Chondrocyte (in vitro differentiated cells): ENCODE results near the gene BRK1. TPM values are rescaled to one million over a fixed set of nuclear protein-coding genes. Genes with fewer than 3 reads are reported as not detected.
"Not testable (repeated sequence)": the region's sequence is repeated elsewhere in the genome, so short reads cannot be mapped to it uniquely, and the experiment has no call there.

Source experiments
- DNase-seq: peaks from one replicate; pipeline ENCODE4 v3.0.0; 2021; ENCODE audit warnings: mixed read lengths, low spot score
- H3K27ac Mint-ChIP-seq: one replicate; pipeline ENCODE4 v1.8.0; 2021; ENCODE audit warnings: mild to moderate bottlenecking, moderate library complexity, mixed read lengths; ENCODE audit not compliant: unreplicated experiment
- H3K27me3 Mint-ChIP-seq: 2 replicates; pipeline ENCODE4 v1.8.0; 2021; ENCODE audit warnings: low read depth, mixed read lengths
- H3K36me3 Mint-ChIP-seq: 2 replicates; pipeline ENCODE4 v1.8.0; 2021; ENCODE audit warnings: low read depth, mixed read lengths
- H3K4me1 Mint-ChIP-seq: 2 replicates; pipeline ENCODE4 v1.8.0; 2021; ENCODE audit warnings: low read depth, mild to moderate bottlenecking, mixed read lengths
- H3K4me3 Mint-ChIP-seq: one replicate; pipeline ENCODE4 v1.8.0; 2021; ENCODE audit warnings: mild to moderate bottlenecking, moderate library complexity, mixed read lengths; ENCODE audit not compliant: unreplicated experiment
- H3K9me3 Mint-ChIP-seq: 2 replicates; pipeline ENCODE4 v1.8.0; 2021; ENCODE audit warnings: low read depth, mixed read lengths
- total RNA-seq: library from RNA; stranded (reverse); gene quantifications from 3 replicates; pipeline ENCODE4 v1.2.1, GENCODE V29; 2021
- TF ChIP-seq, protein P1 (sequence below): fragments of 200-600 bp; sonication (generic); IDR thresholded peaks from 2 replicates; pipeline ENCODE4 v1.5.0; 2021; ENCODE audit warnings: antibody characterized with exemption, mild to moderate bottlenecking, moderate library complexity

BRK1 gene
- total RNA-seq, 1 donor from 2014 or later, result 113 TPM

DNA sequence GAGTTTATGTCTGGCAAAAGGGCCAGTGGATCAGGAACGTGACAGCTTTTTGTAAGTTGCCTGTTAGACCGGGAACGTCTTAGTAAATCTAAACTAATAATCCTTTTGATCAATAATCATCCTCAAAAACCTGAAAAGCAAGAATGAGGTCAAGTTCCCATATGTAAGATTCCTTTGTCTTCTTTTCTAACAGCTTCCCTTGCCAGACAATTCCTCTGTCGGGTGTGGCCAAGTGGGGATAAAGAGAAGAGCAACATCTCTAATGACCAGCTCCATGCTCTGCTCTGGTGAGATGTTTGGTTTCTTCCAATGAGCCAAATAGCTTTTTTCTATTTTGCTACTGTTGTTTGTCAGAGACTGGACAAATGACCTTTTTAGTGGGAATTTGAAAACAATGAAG is 27.2 kb upstream of the BRK1 start:
- H3K4me3 Mint-ChIP-seq, result no peak overlapping the region

DNA sequence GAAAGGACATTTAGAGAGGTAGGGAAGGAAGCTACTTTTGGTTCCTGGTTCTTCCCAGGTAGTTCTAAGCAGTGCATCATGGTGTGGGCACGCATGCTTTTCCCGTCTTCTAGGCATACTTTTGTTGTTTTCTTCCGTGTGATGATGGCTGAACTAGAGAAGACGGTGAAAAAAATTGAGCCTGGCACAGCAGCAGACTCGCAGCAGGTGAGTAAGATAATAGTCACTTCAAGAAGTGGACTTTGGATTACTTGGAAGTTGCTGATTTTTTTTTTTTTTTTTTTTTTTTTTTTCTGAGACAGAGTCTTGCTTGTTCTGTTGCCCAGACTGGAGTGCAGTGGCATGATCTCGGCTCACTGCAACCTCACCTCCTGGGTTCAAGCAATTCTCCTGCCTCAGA is 25.3 kb upstream of the BRK1 start:
- no peaks in the 10 kb centered on the region for H3K9me3 Mint-ChIP-seq
- no peak overlapping the region for H3K4me3 Mint-ChIP-seq
- no peak overlapping the region for H3K27ac Mint-ChIP-seq
- DNase-seq, result no peak
- peaks cover 2% of the 10 kb centered on the region for H3K4me1 Mint-ChIP-seq
- H3K36me3 Mint-ChIP-seq, result peaks cover 3% of the 10 kb centered on the region
- H3K27me3 Mint-ChIP-seq, result no peaks in the 10 kb centered on the region
- TF ChIP-seq, protein P1, sequence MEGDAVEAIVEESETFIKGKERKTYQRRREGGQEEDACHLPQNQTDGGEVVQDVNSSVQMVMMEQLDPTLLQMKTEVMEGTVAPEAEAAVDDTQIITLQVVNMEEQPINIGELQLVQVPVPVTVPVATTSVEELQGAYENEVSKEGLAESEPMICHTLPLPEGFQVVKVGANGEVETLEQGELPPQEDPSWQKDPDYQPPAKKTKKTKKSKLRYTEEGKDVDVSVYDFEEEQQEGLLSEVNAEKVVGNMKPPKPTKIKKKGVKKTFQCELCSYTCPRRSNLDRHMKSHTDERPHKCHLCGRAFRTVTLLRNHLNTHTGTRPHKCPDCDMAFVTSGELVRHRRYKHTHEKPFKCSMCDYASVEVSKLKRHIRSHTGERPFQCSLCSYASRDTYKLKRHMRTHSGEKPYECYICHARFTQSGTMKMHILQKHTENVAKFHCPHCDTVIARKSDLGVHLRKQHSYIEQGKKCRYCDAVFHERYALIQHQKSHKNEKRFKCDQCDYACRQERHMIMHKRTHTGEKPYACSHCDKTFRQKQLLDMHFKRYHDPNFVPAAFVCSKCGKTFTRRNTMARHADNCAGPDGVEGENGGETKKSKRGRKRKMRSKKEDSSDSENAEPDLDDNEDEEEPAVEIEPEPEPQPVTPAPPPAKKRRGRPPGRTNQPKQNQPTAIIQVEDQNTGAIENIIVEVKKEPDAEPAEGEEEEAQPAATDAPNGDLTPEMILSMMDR, result no peak

More for the DNA sequence above, 27.2 kb upstream of the BRK1 start:
- H3K36me3 Mint-ChIP-seq, result peaks cover 3% of the 10 kb centered on the region
- peaks cover 2% of the 10 kb centered on the region for H3K4me1 Mint-ChIP-seq
- TF ChIP-seq, protein P1, result no peak
- H3K27me3 Mint-ChIP-seq, result no peaks in the 10 kb centered on the region
- H3K27ac Mint-ChIP-seq, result no peak overlapping the region
- DNase-seq, result no peak
- no peaks in the 10 kb centered on the region for H3K9me3 Mint-ChIP-seq

DNA sequence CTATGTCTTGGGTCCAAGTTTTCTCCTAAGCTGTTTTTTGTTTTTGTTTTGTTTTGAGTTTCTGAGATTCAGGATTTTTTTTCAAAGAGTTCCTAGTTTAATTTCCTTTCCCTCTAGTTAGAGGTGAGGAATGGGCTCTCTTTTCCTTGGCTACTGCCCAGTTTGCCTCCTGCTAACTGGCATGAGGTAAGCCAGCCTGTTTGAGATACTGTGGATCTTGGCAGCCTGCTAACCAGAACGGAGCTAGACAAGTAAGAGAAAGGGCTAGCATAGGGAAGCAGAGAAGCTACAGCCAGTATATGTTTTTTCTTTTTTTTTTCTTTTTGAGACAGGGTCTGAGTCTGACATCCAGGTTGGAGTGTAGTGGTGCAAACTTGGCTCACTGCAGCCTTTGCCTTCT is 24.7 kb upstream of the BRK1 start:
- not testable (repeated sequence) for DNase-seq, H3K27ac Mint-ChIP-seq, H3K4me3 Mint-ChIP-seq, H3K36me3 Mint-ChIP-seq, H3K4me1 Mint-ChIP-seq, H3K27me3 Mint-ChIP-seq, H3K9me3 Mint-ChIP-seq

DNA sequence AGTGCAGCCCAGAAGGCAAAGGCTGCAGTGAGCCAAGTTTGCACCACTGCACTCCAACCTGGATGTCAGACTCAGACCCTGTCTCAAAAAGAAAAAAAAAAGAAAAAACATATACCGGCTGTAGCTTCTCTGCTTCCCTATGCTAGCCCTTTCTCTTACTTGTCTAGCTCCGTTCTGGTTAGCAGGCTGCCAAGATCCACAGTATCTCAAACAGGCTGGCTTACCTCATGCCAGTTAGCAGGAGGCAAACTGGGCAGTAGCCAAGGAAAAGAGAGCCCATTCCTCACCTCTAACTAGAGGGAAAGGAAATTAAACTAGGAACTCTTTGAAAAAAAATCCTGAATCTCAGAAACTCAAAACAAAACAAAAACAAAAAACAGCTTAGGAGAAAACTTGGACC is 24.1 kb upstream of the BRK1 start:
- H3K4me3 Mint-ChIP-seq, H3K36me3 Mint-ChIP-seq, H3K27me3 Mint-ChIP-seq: not testable (repeated sequence)

DNA sequence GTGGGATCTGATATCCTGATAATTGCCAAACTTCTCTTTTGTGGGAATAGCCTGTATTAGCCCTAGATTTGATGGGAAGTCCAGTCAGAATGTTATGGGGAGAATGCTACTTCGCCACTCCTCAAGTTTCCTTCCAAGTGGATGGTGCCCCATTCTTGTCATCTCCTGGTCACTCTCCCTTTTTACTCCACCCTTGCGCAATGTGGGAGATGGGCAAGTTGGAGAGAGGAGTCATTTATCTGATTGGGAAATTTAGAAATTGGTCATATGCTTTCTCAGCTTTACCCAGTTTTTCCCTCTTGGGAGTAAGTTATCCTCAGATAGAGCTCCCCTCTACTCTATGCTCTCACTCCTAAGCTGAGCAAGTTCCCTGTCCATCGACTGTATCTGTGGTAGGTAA is 21.8 kb upstream of the BRK1 start:
- H3K36me3 Mint-ChIP-seq, result peaks cover 3% of the 10 kb centered on the region
- H3K9me3 Mint-ChIP-seq, result no peaks in the 10 kb centered on the region
- no peak for DNase-seq
- no peak overlapping the region for H3K4me3 Mint-ChIP-seq
- H3K4me1 Mint-ChIP-seq, result no peaks in the 10 kb centered on the region
- H3K27ac Mint-ChIP-seq, result no peak overlapping the region
- TF ChIP-seq, protein P1, result no peak
- H3K27me3 Mint-ChIP-seq, result no peaks in the 10 kb centered on the region

More for the DNA sequence above, 24.1 kb upstream of the BRK1 start:
- not testable (repeated sequence) for DNase-seq, H3K9me3 Mint-ChIP-seq, H3K4me1 Mint-ChIP-seq, H3K27ac Mint-ChIP-seq

DNA sequence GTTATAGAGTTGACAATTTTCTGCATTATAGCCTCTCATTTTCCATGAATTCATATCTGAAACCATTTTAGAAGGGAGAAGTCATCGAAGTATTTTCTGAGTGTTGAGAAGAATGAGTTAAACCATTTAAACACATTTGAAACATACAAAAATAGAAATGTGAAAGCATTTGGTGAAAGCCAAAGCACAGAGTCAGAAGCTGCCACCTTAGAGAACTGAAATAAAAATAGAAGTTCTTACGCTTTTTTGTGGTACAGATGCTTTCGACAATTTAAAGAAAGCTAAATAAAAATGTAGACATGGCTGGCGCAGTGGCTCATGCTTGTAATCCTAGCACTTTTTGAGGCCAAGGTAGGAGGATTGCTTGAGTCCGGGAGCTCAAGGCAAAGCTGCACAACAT is 16.4 kb upstream of the BRK1 start:
- Mint-ChIP-seq H3K4me1 (no peaks in the 10 kb centered on the region), H3K36me3 (no peaks in the 10 kb centered on the region), H3K4me3 (no peak overlapping the region), H3K27ac (no peak overlapping the region), H3K9me3 (no peaks in the 10 kb centered on the region), H3K27me3 (no peaks in the 10 kb centered on the region)
- TF ChIP-seq, protein P1, result no peak
- DNase-seq, result no peak
